Measurements from ENCODE around the gene CRAMP1.

- TF ChIP-seq, protein P1, sequence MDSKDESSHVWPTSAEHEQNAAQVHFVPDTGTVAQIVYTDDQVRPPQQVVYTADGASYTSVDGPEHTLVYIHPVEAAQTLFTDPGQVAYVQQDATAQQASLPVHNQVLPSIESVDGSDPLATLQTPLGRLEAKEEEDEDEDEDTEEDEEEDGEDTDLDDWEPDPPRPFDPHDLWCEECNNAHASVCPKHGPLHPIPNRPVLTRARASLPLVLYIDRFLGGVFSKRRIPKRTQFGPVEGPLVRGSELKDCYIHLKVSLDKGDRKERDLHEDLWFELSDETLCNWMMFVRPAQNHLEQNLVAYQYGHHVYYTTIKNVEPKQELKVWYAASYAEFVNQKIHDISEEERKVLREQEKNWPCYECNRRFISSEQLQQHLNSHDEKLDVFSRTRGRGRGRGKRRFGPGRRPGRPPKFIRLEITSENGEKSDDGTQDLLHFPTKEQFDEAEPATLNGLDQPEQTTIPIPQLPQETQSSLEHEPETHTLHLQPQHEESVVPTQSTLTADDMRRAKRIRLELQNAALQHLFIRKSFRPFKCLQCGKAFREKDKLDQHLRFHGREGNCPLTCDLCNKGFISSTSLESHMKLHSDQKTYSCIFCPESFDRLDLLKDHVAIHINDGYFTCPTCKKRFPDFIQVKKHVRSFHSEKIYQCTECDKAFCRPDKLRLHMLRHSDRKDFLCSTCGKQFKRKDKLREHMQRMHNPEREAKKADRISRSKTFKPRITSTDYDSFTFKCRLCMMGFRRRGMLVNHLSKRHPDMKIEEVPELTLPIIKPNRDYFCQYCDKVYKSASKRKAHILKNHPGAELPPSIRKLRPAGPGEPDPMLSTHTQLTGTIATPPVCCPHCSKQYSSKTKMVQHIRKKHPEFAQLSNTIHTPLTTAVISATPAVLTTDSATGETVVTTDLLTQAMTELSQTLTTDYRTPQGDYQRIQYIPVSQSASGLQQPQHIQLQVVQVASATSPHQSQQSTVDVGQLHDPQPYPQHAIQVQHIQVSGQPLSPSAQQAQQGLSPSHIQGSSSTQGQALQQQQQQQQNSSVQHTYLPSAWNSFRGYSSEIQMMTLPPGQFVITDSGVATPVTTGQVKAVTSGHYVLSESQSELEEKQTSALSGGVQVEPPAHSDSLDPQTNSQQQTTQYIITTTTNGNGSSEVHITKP (tag by site-specific recombination; IDR thresholded peaks at IDR 0.05), result no peak
- no peak for TF ChIP-seq ZNF548 (tag by site-specific recombination; IDR thresholded peaks at IDR 0.05)
- no peak for TF ChIP-seq CTCF (tag by site-specific recombination; IDR thresholded peaks at IDR 0.05)
- TF ChIP-seq FEZF1 (tag by site-specific recombination; IDR thresholded peaks at IDR 0.05), result no peak
- TF ChIP-seq MEIS1 (CRISPR knock-in tag; IDR thresholded peaks at IDR 0.05; ENCODE audit: borderline replicate concordance), result no peak
- TF ChIP-seq ZNF274 (IDR thresholded peaks at IDR 0.05; ENCODE audit: low read length), result no peak
- TF ChIP-seq ZNF274 (tag by site-specific recombination; IDR thresholded peaks at IDR 0.05; ENCODE audit: borderline replicate concordance), result no peak
- peak; percentile 63 for TF ChIP-seq ZBTB21 (tag by site-specific recombination; IDR thresholded peaks at IDR 0.05)
- no peak for TF ChIP-seq ZNF514 (tag by site-specific recombination; IDR thresholded peaks at IDR 0.05)
- TF ChIP-seq ZNF580 (tag by site-specific recombination; IDR thresholded peaks at IDR 0.05), result no peak
- no peak for TF ChIP-seq YY1 (tag by site-specific recombination; IDR thresholded peaks at IDR 0.05)
- TF ChIP-seq ZNF138 (tag by site-specific recombination; IDR thresholded peaks at IDR 0.05; ENCODE audit: borderline replicate concordance), result no peak
- TF ChIP-seq ZNF366 (tag by site-specific recombination; conservative IDR thresholded peaks at IDR 0.05), result no peak
Observed at GRCh38 chr16:1708768-1709180, 96.6 kb downstream of the CRAMP1 start.
